NCI-H524 (cell line): ENCODE results near the gene THADA.
A peak's percentile ranks its signal among the peaks of the same experiment; 100 is the strongest.

Source experiments
- DNase-seq, 2 experiments: peaks; one replicate each; lab custom pipeline; 2025; lab: John Stamatoyannopoulos, UW

THADA gene

DNA sequence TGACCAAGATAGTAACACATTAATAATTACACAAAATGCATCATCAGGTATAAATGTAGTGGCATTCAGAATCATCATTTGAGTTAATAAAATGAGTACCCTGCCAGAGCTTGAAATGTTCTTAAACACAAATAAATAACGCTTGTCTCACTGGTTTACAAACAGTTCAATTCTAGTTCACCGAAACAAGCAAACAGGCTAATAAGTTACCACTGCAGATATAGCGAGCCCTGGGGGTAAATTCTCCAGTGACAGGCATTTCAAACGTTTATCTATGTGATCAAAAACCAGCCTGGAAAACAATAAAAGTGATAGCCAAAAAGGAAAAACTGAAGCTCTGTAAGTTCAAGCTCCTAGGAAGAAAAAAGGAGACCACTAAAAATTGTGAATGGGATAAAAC is 152.6 kb downstream of the THADA start:
- DNase-seq = no peak

DNA sequence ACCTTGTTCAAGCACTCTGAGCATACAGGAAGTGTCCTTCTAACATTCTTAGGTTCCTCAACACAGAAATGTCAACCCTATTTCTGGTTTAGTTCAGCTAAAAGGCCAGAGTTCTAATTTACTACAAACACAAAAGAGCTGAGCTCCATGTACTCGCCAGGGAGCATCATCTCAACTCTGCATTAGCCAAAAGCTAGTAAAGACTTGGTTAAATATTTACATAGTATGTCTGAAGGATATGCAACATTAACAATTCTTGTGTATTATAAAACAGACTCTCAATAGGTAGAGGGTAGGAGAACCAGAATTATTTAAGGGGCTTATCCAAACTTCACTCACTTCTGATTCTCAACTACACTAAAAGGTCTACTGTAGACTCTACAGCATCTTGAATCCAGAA is 154.6 kb downstream of the THADA start:
- DNase-seq = no peak

DNA sequence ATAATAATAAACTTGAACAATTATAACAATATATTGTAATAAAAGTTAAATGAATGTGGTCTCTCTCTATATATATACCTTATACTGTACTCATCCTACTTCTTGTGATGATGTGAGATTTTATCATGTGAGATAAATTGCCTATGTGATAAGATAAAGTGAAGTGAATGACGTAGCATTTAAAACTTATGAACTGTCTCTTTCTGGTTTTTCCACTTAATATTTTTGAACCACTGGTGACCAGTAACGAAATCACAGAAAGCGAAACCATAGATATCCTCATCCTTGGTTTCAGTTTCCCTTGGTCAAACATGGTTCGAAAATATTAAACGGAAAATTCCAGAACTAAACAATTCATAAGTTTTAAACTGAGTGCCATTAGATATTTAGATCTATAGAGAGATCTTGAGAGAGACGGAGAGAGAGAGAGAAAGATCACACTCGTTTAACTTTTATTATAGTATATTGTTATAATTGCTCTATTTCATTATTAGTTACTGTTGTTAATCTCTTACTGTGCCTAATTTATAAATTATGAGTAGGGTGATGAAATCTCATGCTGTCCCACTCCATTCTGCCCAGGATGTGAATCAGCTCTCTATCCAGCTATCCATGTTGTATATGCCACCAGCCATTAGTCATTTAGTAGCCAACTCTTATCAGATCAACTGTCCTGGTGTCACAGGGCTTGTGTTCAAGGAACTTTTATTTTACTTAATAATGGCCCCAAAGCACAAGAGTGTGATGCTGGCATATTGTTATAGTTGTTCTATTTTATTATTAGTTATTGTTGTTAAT is 156.8 kb downstream of the THADA start:
- no peak for DNase-seq

DNA sequence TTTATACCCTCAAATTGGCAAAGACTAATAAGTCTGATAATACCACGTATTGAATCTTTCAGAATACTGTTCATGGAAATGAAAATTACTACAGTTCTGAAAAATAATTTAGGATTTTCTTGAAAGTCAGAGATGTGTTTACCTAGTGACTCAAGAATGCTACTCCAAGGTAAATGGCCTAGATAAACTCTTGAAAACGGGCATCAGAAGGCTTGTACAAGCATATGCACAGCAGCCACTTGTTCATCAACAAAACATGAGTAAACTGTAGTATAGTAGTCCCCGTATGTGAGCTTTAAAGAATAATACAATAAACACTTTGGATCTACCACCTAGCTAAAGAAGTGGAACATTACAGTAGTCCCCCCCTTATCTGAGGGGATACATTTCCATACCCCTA is 157.5 kb downstream of the THADA start:
- no peak for DNase-seq

DNA sequence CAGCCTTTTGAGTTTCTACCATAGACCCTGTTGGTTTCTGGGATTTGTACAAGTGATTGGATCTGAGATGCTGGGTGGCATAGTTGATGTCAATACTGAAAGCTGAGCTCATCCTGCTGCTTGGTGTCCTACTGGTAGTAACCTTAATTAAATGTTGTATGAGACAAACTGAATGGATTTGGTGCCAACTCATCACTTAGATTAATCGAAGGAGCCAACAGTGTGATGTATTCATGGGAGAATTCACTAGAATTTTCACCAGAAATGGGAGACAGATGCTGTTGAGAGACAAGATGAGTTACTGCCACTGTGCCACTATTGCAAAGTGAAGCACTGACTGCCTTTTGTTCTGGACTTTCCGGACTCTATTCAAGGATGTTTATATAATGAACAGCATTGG is 158.5 kb downstream of the THADA start:
- DNase-seq = no peak

DNA sequence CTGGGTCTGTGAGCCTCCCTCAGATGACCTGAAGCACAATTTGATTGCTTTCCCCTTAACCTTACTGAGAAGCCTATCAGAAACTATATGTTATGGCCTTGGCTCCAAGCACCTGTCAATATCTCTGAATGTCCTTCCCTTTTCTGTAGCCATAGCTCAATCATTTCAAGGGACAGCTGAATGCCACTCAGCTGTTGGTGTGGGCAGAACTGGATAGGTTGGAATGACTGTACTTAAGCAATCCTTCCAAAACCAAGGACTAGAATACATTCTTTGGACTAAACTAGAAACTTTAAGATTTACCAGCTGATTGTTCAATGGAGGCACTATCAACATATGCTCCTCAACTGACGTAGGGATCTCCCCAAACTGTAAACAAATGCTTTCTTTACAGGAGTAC is 159.4 kb downstream of the THADA start:
- DNase-seq = no peak

DNA sequence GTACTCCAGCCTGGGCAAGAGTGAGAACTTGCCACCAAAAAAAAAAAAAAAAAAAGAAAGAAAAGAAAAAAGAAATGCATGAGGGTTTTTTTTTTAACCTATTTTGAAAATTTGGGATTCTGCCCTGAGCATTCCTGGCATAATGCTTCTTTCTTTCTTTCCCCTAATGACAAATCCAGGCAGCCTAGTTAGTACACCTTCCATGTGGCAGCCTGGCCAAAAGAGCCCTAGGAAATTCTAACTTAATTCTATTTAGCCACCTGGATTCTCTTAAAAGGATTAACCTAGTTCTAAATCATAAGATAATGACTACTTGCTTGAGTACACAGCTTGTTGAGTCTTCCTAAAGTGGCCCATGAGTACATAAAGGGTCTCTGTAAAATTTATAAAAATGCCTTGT is 160.1 kb downstream of the THADA start:
- peak; percentile 48 to 87 for DNase-seq

DNA sequence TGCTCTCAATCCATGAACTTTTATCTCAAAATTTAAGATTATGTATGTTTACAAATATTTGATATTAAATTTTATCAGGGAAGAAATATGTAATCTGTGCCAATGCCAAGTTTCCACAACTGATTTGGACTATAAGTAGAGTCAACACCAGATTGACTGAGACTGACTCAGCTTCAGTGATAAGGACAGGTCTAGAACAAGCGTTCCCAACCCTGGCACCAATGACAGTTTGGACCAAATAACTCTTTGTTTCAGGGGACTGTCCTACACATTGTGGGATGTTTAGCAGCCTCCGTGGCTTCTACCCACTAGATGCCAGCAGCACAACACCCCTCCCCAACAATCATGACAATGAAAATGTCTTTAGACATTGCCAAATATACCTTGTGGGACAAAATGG is 165.3 kb downstream of the THADA start:
- no peak for DNase-seq

DNA sequence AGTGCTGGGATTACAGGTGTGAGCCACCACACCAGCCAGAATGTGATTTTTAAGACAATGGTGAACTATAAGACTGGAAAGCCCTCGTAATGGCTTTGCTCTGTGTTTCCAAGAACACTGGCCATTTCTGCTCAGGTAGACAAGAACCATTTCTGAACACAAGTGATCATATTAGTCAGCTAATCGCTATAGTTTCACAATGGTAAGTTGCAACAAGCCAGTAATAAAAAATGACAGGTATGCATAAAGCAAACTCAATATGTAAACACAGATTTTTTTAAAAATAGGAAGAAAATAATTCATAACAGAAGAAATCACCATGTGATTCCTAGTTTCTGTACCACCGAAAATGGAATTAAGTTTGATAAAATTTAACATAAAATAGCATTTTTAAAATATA is 166.5 kb downstream of the THADA start:
- no peak for DNase-seq

DNA sequence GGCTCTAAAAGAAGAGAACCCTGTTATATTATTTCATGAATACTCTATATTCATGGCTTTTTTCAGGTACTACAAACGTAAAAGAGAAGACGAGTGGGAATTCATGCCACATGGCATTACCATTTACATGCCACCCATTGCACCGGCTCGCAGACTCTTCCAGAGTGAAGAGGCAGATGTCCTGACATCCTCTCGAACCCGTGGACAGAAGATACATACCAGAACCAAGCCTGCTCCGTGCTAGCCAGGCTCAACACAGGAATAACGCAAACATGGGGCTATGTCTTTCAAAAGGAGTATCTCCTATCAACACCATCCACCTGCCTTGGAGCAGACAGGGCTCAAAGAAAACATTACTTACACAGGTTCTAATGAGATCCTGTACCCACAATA is 168.8 kb downstream of the THADA start:
- no peak for DNase-seq

DNA sequence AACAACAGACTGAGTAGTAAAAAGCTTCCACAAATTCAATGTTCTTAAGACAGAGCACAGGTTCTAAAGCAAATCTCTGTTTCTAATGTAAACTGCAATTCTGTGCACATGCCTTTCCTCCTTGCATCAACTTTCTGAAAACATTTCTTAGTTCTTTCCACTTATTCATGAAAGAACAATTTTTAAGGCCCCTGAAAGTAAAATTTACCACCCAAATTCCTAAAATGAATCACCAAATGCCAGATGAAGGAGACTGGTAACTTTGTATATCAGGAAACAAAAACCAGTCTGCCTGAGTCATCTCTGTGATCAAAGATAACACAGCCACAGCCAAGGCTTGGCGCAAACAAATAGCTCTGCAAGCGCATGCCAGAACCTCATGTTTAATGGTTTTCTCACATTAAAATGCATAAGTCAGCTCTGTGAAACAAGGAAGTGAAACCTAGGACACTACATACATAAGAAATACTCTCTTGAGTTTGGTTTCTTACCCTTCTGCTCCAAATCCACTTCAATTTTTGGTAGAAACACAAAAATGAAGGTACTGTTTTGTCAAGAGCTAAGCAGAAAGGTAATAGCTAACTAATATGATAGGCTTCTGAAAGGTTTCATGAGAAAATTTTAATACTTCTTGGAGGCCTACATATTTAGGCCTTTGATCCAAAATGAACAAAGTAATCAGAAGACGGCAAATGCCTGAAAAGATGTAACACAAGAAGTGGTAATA is 169.4 kb downstream of the THADA start:
- no peak for DNase-seq

DNA sequence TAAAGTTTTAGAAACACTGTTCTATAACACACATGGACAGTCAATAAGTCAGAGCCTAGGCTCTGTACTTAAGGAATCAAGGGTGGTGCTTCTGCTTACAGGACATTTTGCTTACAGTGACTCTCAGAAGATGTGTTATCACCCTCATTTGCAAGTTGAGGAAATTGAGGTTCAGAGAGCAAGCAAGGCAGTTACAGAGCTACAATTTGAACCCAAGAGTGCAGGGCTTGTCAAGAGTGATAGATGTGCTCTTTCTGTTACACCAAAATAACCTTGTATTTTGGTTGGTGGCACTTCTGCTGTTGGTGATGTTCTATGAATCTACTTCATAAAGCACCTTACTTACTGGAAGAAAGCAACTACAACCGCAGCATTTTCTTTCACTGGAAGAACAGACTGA is 170.2 kb downstream of the THADA start:
- DNase-seq = no peak

DNA sequence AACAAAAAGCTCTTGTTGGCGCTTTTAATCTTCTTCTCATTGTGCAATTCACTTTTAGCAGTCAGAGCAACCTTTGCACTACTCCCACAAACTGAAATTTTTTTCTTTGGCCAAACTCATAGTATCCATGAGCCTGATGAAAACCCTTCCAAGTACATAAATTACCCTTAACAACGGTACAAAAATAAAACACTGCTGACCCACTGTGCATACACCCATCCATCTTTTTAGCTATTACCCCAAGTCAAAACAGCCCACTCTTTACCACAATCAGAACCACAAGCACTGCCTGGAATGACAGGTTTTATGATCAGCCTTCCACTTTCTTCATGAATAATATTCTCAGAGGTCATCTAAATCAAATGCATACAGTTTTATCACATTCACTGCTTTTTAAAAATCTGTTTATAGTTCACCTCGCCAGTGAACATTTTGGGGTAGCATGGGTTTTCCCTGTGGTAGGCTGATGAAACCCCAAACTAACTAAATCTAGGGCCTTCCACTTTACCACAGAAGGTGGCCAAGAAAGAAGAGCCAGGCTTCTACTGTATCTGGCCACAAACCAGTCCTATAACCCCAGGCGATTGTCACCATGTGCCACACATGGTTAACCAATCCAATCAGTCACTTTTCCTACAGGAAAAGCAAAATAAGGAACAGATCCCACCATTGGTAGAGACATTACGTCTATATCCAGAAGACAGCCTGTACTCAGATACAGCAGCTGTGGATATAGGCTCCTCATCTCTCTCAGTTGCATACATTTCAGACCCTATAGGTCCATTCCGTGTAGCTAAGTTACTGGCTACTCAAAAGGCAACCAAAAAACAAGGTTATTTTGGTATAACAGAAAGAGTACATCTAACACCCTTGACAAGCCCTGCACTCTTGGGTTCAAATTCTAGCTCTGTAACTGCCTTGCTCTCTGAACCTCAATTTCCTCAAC is 171.3 kb downstream of the THADA start:
- no peak for DNase-seq

DNA sequence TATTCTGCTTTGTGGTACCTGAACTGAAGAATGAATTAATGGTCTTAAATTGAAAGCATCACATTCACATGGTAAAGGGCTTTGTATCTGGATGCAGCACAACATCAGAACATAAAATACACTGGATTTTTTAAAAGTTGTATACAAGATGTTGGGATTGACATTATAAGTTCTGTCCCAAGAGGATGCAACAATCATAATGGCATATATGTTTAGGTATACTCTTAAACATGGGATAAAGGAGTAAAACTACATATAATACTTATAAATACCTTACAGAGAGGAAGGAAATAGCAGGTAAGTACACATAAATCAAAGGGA is 171.9 kb downstream of the THADA start:
- DNase-seq = no peak

DNA sequence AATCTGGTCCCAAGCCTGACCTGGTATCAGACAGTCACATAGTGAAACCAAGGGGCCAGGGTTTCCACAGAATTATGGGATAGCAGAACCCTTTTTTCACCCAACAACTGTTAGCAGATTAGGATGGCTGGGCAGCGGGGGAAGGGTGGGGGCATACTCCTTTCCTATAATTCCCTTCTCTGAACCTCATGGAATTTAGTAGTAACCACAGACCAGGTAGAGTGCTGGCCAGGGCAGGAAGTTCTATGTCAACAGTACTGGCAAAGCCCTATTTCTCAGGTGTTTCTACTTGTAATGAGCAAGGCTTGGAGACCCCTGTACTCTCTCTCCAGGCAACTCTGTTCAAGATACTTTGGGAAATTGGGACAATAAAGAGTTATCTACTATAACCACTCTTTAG is 174.6 kb downstream of the THADA start:
- DNase-seq = no peak

DNA sequence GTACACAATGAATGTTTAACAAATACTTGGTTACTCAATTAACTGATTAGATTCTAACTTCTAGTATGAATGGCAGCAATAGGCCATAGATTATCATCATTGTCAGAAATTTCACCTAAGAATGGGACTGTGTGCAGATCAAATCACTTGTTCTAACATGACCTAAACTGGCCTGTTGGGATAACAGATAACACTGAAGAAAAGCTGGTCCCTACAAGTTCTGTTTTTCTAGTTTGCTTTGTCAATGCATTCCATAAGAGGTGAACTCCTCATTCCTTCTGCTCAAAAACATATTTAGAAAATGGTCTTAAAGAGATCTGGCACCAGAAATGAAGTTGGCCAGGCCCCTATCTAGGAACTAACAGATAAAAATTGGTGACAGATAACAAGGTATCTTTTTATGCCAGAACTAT is 175.4 kb downstream of the THADA start:
- DNase-seq = no peak

DNA sequence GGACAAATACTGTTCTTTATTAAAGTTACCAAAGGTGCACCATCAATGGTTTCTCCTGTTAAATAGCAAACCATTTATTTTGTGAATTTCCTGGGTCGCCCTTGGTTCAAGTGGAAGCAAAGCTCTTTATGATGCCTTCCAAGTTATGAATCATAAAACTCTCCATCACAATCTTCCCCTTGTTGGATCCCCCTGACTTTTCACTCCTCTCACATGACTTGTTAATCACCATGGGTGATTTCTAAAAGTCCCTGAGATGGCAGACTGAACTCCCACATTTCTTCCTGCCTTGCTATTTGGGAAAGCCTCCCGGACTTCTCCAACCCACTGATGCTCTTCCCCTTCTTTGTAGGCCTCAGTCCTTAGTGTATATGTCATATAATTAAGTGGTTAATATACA is 176.0 kb downstream of the THADA start:
- DNase-seq = no peak

DNA sequence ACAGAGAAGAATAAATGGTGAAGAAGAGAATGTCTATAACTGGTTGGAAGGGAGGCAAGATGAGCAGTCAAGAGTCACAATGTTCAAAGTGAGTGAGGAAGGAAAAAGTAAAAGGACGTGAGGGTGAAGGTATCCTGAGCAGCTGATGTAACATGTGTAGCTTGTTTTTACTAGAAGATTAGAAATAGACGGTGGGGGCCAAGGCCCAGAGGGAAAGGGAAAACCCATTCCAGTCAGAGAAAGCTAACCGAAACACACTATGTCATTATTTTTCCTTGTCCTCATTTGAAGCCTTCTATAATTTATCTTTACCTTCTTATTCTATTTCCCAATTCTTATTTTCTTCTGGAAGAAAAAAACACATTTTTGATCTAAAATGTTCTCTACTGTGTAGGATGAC is 176.6 kb downstream of the THADA start:
- no peak for DNase-seq

DNA sequence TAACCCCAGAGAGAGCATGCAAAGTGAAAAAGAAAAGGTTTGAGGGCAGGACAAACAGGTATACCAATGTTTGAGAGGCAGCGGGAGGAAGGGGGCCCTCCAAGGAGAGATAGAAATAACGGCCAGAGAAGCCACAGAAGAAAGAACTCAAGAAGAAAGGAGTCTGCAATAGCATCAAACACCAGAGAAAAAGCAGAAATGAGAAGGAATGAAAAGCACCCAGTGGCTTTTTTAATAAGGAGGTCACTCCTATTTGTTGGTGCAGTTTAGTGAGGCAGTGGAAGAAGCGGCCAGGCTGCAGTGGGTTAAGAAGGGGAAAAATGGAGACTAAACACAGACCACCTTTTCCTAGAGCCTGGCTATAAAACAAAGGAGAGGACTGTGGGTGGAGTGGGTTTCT is 177.2 kb downstream of the THADA start:
- no peak for DNase-seq

DNA sequence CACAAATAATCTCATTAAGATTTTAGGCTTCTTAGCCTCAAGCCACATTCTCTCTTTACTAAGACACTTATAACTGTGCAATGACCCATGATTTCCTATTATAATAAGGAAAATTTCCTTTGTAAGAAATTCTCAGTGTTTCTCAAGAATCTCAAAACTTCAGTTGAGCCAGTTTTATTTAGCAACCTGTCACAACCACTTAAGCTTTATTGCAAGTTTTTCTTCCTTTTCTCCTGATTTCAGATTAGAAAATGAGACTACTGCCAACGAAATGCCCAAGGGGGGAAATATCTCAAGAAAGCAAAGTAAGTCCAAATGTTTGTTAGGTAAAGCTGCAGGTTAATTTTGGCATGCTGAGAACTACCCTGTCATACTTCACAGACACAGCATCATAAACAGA is 178.5 kb downstream of the THADA start:
- no peak for DNase-seq

DNA sequence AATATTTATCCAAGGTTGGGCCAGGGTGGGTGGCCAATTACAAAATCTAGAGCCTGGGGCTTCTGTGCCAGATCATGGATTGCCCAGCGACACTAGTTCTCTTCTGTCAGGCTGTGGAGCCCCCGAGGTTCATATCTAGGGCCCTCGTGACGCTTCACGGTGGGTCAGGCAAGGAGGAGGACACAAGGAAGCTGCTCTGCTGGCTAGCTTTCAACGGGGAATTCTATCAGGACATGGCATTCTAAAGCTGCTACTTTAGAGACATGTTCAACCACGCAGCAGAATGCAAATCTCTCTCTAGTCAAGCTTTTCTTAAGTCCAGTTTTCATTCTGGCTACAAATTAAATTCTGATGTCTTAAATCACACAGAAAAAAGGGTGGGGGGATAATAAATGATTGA is 180.2 kb downstream of the THADA start:
- DNase-seq = no peak

DNA sequence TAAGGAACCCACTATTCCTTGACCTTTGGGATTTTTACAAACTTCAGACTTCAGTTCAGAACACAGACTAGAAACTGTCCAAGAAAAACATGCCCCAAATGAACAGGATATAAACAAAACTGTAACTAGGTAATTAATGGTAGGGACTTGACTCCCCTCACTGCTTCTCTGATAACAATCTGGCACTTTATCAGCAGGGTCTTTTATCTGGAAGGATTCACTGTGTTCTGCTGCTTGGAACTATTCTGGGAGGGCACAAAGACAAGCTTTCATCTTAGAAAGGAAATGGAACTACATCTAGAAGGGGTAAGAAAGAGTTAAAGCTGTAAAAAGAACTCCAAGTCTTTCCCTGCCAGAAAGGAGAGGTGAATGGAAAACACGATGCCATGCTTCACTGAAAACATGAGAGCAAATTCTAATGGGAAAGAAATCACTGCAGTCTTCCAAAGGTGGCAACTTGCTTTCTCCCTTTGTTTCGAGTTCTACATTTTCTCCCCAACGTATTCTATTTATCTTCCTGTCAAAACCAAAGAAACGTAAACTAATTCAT is 181.2 kb downstream of the THADA start:
- DNase-seq = no peak

DNA sequence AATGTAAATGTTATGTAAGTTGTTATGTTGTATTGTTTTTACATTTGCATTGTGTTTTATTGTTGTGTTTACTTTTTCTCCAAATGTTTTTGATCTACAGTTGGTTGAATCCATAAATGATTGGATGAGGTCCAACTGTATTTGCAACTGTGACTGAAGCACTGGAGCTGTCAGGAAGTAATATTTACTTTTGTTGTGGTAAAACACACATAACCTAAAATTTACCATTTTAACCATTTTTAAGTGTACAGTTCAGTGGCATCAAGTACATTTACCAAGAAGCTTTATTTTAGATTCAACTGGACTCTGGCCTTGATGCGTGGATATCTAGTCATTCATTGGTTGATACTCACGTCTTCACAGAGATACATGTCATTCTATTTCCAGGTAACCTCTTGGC is 181.8 kb downstream of the THADA start:
- no peak for DNase-seq
